ENCODE measurements around the gene UBA1.

UBA1 gene

DNA sequence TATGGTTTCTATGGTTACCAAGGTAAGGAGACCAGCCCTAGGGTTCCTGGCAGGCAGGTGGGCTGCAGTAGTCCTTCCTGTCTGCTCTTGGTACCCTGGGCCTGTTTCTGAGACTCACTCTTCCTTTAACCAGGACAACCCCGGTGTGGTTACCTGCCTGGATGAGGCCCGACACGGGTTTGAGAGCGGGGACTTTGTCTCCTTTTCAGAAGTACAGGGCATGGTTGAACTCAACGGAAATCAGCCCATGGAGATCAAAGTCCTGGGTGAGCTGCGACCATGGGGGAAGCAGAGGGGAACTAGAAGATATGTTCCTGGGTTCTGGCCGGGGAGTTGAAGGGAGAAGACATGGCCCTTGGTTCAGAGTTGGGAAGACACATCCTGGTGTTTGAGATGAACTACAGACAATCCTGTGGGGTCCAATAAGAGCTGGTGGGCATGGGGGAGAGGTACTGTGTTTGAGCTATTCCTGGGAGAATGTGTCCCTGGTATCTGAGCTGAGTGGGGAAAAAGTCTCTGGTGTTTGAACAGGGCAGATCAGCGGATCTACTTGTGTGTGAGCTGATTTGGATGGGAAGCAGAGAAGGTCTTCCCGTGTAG, 7.8 kb downstream of the UBA1 start:
- no peak for DNase-seq (ENCODE audit: low read depth)
- no peak overlapping the region for H3K4me3 ChIP-seq (ENCODE audit: low read length)
- TF ChIP-seq, protein P1, sequence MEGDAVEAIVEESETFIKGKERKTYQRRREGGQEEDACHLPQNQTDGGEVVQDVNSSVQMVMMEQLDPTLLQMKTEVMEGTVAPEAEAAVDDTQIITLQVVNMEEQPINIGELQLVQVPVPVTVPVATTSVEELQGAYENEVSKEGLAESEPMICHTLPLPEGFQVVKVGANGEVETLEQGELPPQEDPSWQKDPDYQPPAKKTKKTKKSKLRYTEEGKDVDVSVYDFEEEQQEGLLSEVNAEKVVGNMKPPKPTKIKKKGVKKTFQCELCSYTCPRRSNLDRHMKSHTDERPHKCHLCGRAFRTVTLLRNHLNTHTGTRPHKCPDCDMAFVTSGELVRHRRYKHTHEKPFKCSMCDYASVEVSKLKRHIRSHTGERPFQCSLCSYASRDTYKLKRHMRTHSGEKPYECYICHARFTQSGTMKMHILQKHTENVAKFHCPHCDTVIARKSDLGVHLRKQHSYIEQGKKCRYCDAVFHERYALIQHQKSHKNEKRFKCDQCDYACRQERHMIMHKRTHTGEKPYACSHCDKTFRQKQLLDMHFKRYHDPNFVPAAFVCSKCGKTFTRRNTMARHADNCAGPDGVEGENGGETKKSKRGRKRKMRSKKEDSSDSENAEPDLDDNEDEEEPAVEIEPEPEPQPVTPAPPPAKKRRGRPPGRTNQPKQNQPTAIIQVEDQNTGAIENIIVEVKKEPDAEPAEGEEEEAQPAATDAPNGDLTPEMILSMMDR (conservative IDR thresholded peaks at IDR 0.05; ENCODE audit: low read depth, low read length): no peak

DNA sequence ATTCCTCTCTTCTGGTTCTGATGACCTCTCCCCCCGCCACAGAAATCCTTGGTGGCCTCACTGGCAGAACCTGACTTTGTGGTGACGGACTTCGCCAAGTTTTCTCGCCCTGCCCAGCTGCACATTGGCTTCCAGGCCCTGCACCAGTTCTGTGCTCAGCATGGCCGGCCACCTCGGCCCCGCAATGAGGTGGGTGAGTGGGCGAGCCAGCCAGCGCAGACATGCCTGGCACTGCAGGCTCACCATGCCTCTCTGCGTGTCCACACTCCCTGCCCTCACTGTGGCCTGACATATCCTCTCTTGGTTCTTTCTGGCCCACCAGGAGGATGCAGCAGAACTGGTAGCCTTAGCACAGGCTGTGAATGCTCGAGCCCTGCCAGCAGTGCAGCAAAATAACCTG, 8.7 kb downstream of the UBA1 start:
- no peak for DNase-seq (ENCODE audit: low read depth)
- no peak overlapping the region for H3K4me3 ChIP-seq (ENCODE audit: low read length)
- TF ChIP-seq, protein P1 (conservative IDR thresholded peaks at IDR 0.05; ENCODE audit: low read depth, low read length): no peak

DNA sequence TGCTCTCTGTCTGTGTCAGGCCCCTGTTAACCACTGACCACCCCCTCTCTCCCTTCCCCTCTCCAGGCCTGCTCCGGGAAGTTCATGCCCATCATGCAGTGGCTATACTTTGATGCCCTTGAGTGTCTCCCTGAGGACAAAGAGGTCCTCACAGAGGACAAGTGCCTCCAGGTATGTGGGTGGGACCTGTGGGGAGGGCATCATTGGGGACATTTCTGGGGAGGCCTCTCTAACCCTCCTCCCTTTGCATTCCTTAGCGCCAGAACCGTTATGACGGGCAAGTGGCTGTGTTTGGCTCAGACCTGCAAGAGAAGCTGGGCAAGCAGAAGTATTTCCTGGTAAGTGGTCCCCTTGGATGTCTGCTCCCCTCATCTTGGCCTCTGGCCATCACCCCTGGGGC, 9.2 kb downstream of the UBA1 start:
- DNase-seq (ENCODE audit: low read depth): no peak
- H3K4me3 ChIP-seq (ENCODE audit: low read length): no peak overlapping the region
- TF ChIP-seq, protein P1 (conservative IDR thresholded peaks at IDR 0.05; ENCODE audit: low read depth, low read length): no peak

DNA sequence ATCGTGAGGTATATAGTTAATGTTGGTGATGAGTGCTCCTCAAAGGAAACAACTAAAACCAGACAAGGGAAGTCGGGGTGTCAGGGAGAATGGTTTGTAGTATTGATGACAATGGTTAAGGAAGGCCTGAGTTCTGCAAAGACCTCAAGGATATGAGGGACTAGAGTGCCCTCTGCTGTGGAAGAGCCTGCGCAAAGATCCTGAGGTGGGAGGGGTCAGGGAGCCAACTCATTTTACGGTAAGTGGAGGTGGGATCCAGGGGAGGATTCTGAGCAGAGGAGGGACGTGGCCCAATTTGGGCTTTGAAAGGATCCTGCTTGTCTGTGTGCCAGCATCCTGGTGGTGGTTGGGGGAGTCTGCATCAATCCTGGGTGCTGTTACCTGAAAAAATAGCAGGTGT, 11.3 kb downstream of the UBA1 start:
- no peak for DNase-seq (ENCODE audit: low read depth)
- H3K4me3 ChIP-seq (ENCODE audit: low read length): no peak overlapping the region
- TF ChIP-seq, protein P1 (conservative IDR thresholded peaks at IDR 0.05; ENCODE audit: low read depth, low read length): peak; percentile 11

DNA sequence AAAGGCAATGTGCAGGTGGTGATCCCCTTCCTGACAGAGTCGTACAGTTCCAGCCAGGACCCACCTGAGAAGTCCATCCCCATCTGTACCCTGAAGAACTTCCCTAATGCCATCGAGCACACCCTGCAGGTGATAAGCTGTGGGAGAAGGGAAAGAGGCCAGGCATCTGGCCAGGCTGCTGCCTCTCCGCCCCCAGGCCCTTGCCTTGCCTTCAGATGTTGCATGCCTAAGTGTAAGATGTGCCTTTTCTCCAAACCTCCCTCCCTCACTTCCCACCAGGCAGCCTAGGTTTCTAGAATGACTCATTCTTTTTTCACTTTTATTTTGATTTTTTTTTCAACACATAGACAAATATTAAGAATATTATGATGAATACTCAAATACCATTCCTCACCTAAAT, 12.7 kb downstream of the UBA1 start:
- DNase-seq (ENCODE audit: low read depth): no peak
- TF ChIP-seq, protein P1 (conservative IDR thresholded peaks at IDR 0.05; ENCODE audit: low read depth, low read length): no peak
- H3K4me3 ChIP-seq (ENCODE audit: low read length): no peak overlapping the region

DNA sequence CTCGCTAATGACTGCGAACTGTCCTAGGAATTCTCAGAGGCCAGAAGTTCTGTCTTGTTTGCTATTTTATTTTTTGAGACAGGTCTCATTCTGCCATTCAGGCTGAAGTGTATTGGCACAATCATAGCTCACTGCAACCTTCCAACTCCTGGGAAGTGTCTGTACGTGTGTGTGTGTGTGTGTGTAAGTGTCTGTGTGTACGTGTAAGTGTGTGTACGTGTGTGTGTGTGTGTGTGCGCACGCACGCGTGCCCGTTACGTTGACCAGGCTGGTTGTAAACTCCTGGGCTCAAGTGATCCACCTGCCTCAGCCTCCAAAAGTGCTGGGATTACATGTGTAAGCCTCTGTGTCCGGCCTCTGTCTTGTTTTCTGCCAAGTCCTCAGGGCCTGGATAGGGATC, 14.5 kb downstream of the UBA1 start:
- TF ChIP-seq, protein P1 (conservative IDR thresholded peaks at IDR 0.05; ENCODE audit: low read depth, low read length): no peak
- no peak for DNase-seq (ENCODE audit: low read depth)
- H3K4me3 ChIP-seq (ENCODE audit: low read length): no peak overlapping the region

DNA sequence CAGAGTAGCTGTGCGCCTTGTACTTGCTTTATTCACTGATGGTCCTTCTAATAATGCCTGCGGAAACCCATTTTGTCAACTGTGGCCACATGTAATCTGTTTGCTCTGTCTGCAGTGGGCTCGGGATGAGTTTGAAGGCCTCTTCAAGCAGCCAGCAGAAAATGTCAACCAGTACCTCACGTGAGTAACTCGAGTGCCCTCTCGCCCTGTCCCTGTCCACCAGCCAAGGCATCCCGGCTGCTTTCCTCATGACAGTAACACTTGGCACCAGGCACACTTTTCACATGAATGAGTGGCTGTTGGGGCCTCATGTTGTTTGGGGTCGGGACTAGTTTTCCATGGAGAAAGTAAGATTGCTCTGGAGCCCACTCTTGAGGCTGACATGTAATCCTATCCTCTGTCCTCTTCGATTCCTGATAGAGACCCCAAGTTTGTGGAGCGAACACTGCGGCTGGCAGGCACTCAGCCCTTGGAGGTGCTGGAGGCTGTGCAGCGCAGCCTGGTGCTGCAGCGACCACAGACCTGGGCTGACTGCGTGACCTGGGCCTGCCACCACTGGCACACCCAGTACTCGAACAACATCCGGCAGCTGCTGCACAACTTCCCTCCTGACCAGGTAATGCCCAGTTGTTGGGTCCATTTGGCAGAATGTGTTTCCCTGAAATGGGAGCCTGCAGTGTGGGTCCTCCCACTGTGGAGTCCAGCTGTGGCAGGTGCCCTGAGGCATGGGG, 16.0 kb downstream of the UBA1 start:
- H3K4me3 ChIP-seq (ENCODE audit: low read length): no peak overlapping the region
- no peak for DNase-seq (ENCODE audit: low read depth)
- TF ChIP-seq, protein P1 (conservative IDR thresholded peaks at IDR 0.05; ENCODE audit: low read depth, low read length): no peak
